Right renal pelvis (tissue), 4 donors: ENCODE data around the gene CDC6. TPM values are rescaled to one million over a fixed set of nuclear protein-coding genes. Genes with fewer than 3 reads are reported as not detected.

Experiments
- DNase-seq, 4 donors: peaks; one replicate each; pipeline ENCODE4 v3.0.0-alpha.2; 2013; ENCODE audit warnings: low read depth in 4 of 4, low spot score in 3 of 4, missing footprints in 1 of 4
- polyA plus RNA-seq, 4 donors: library from polyadenylated mRNA; unstranded; fragments of 120-200 nt; gene quantifications; one replicate each; pipeline ENCODE4 v1.2.1, GENCODE V29; 2013; ENCODE audit not compliant: insufficient read length in 4 of 4

The CDC6 gene
- polyA plus RNA-seq, 4 donors = 21.9 to 24.5 (median 24.3) TPM

DNA sequence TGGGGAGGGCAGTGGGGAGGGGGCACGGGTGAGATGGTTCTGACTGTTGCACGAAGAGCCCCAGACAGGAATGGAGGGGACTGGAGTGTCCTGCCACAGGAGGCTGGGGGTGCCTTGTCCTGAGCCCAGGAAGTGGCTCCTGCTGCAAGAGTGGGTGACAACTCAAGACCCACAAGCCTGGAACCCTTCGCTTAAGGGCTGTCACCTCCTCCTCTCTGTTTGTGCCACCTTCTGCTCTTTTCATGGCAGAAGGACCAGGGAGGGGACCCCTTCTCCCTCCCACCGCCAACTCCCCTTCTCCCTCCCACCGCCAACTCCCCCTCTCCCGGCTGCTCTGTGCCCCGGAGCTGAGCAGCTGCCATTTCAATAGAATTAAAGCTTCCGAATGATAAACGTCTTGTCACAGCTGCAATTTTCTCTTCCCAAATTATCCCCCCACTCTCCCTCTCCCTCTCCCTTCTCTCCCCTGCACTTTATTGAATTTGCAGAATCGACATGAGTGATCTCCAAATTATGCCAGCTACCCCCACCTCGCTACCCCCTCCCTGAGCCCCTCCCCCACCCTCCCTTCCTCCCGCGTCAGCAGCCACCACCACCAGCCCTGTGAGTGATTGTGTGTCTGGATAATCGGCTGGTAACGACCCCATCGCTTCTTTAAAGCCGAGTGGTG lies 63.1 kb downstream of the CDC6 start:
- no peak for DNase-seq

- DNase-seq = no peak
Measured at GRCh38 chr17:40351359-40352236, 63.9 kb downstream of the CDC6 start.

- DNase-seq = no peak
Measured at GRCh38 chr17:40352237-40352778, 64.6 kb downstream of the CDC6 start.

DNA sequence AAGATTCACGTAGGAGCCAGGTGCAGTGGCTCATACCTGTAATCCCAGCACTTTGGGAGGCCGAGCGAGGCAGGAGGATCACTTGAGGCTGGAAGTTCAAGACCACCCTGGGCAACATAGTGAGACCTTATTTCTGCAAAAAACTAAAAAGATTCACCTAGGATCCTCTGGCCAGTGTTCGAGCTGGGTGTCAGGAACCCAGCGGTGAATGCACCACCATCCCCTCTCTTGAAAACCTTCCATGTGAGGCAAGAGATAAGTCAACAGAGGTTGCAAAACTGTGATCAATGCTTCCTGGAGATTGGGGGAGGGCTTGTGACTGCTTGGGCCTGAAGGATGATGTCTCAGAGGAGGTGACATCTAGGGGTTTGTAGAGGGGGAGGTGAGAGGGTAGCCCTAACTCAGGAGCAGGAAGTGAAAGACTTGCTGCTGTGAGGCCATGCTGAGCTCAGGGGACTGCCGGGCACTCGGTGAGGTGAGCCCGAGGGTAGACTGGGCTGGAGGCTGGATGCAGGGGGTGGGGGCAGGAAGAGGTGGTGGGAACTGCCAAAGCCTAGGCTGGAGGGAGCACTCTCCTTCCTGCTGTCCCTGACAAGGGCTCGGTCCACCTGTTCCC lies 65.2 kb downstream of the CDC6 start:
- no peak for DNase-seq

Other genes with a start within 250 kb of the CDC6 start
- gene MED24, start 233.5 kb upstream of the CDC6 start, polyA plus RNA-seq = 100 to 1,000 TPM in 3 of 4 donors, 10 to 100 TPM in 1; 96.1 to 106 (median 103) TPM
- gene THRA, start 224.9 kb upstream of the CDC6 start, polyA plus RNA-seq = 10 to 100 TPM; 51.1 to 56.7 (median 55.3) TPM
- 1 to 10 TPM; 3.5 to 4.4 (median 4.1) TPM for gene NR1D1, start 187.3 kb upstream of the CDC6 start, polyA plus RNA-seq
- gene MSL1, start 165.9 kb upstream of the CDC6 start, polyA plus RNA-seq = 100 to 1,000 TPM; 137 to 189 (median 172) TPM
- gene CASC3, start 147.3 kb upstream of the CDC6 start, polyA plus RNA-seq = 100 to 1,000 TPM in 3 of 4 donors, 10 to 100 TPM in 1; 94.8 to 113 (median 102) TPM
- 10 to 100 TPM in 2 of 4 donors, 1 to 10 TPM in 2; 6.6 to 10.5 (median 9.6) TPM for gene RAPGEFL1, start 110.4 kb upstream of the CDC6 start, polyA plus RNA-seq
- 10 to 100 TPM; 29.4 to 32.0 (median 31.8) TPM for gene WIPF2, start 68.6 kb upstream of the CDC6 start, polyA plus RNA-seq
- gene RARA, start 21.3 kb downstream of the CDC6 start, polyA plus RNA-seq = 10 to 100 TPM; 36.1 to 39.1 (median 38.5) TPM
- under 1 TPM in 2 of 4 donors, not detected in 2; 0.14 to 0.18 TPM for gene GJD3, start 76.9 kb downstream of the CDC6 start, polyA plus RNA-seq
- gene TOP2A, start 130.0 kb downstream of the CDC6 start, polyA plus RNA-seq = 100 to 1,000 TPM; 164 to 196 (median 176) TPM
- gene IGFBP4, start 155.6 kb downstream of the CDC6 start, polyA plus RNA-seq = 100 to 1,000 TPM; 338 to 424 (median 366) TPM
- gene TNS4, start 213.7 kb downstream of the CDC6 start, polyA plus RNA-seq = under 1 TPM in 2 of 4 donors, not detected in 2; 0.14 TPM